Cardiac fibroblast (primary cell): ENCODE measurements around the gene BDNF.
A peak's percentile ranks its signal among the peaks of the same experiment; 100 is the strongest.
"Not testable (repeated sequence)": the region's sequence is repeated elsewhere in the genome, so short reads cannot be mapped to it uniquely, and the experiment has no call there.

Source experiments
- DNase-seq, 2 donors: peaks; one replicate each; pipeline versions ENCODE4 v3.0.0 to v3.0.0-alpha.2; 2010; ENCODE audit warnings: low read depth in 2 of 2
- H3K4me3 ChIP-seq, 2 donors: replicated peaks in 1 of 2; 1 replicate in 1 of 2; 2 replicates in 1 of 2; pipeline ENCODE4 v1.5.1; 2011; ENCODE audit warnings: low read depth in 2 of 2, low read length in 2 of 2, mild to moderate bottlenecking in 2 of 2, moderate library complexity in 1 of 2
- TF ChIP-seq, protein P1 (sequence below): IDR thresholded peaks from one replicate; pipeline ENCODE4 v1.5.1; 2011; ENCODE audit warnings: low read depth, mild to moderate bottlenecking, low read length, inconsistent platforms

Gene BDNF

GRCh38 chr11:27700351-27701301 is at the start of gene BDNF:
TSS of gene BDNF (minus strand) at chr11:27700455. CDS start at chr11:27658564, 41,891 bp downstream.
- DNase-seq, result peak; percentile 44 to 51
- TF ChIP-seq, protein P1, sequence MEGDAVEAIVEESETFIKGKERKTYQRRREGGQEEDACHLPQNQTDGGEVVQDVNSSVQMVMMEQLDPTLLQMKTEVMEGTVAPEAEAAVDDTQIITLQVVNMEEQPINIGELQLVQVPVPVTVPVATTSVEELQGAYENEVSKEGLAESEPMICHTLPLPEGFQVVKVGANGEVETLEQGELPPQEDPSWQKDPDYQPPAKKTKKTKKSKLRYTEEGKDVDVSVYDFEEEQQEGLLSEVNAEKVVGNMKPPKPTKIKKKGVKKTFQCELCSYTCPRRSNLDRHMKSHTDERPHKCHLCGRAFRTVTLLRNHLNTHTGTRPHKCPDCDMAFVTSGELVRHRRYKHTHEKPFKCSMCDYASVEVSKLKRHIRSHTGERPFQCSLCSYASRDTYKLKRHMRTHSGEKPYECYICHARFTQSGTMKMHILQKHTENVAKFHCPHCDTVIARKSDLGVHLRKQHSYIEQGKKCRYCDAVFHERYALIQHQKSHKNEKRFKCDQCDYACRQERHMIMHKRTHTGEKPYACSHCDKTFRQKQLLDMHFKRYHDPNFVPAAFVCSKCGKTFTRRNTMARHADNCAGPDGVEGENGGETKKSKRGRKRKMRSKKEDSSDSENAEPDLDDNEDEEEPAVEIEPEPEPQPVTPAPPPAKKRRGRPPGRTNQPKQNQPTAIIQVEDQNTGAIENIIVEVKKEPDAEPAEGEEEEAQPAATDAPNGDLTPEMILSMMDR, result no peak
- H3K4me3 ChIP-seq, result peak within 1 kb of the TSS; percentile 64 to 78

- no peak overlapping the region for H3K4me3 ChIP-seq
- DNase-seq, result no peak
- TF ChIP-seq, protein P1, result no peak
Observed at GRCh38 chr11:27740362-27741013, 40.2 kb upstream of the BDNF start.

- TF ChIP-seq, protein P1, result no peak
- DNase-seq, result peak in 1 of 2 donors; percentile 57
- no peak overlapping the region for H3K4me3 ChIP-seq
Observed at GRCh38 chr11:27735281-27735680, 35.0 kb upstream of the BDNF start.

- H3K4me3 ChIP-seq, DNase-seq: not testable (repeated sequence)
Observed at GRCh38 chr11:27731803-27732202, 31.5 kb upstream of the BDNF start.

DNA sequence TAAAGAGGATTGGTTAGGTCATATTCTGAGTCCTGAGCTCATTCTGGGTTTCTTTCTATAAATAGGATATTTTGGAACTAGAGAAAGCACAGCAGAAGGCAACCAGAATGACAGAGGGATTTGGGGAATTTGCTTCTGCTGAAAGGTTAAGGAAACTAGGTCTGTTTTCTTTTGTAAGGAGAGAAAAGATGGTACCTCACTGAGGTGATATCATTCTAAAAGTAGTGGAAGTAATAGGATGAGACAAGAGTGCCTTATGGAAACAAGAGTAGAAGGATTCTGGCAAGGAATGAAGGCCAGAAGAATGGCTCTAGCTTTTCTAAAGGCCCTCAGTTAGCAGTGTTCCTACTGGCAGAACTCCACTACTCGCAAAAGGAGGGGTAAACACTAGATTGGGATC is 26.7 kb upstream of the BDNF start:
- TF ChIP-seq, protein P1, result no peak
- DNase-seq, result no peak
- H3K4me3 ChIP-seq, result no peak overlapping the region

DNA sequence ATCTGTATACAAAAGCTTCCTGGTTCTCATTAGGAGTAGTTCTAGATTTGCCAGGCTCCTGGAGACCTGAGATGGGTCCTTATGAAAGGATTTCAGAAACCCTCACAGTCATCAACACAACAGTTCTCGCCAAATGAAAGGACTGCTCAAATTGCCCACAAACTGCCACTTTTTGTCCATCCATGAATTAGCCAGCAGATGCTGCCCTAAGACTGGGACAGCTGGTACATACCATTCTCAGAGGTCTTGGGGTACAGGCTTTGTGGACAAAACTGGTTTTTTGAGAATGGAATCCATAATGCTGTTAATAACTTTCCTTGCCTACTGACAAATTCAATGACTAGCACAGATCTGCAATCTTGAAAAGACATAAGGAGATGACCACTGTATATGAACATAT is 23.4 kb upstream of the BDNF start:
- DNase-seq, result no peak
- TF ChIP-seq, protein P1, result peak; percentile 2
- H3K4me3 ChIP-seq, result no peak overlapping the region

DNA sequence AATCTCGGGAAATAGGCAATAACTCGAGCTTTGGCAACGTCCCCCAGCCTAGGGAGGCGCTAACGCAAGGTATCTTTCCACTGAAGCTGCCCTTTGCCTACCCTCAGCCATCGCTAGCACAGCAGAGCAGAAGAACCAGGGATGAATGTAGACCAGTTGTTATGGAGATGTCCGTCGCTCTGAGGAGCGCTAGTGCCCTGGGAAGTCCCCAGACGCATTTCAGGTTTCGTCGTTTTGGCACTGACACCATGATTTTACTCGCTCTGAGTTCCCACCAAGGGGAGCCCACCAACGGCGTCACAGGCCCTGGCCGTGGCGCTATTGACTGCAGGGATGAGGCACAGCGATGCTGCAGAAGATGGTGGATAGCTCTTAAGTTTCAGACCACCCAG is 22.7 kb upstream of the BDNF start:
- peak overlapping the region; percentile 50 to 55 for H3K4me3 ChIP-seq
- no peak for DNase-seq
- TF ChIP-seq, protein P1, result no peak
